Hepatic stellate cell (primary cell): ENCODE results near the gene SSX4B.
"Not testable (repeated sequence)": the region's sequence is repeated elsewhere in the genome, so short reads cannot be mapped to it uniquely, and the experiment has no call there.

Experiments used
- DNase-seq: peaks from one replicate; pipeline ENCODE4 v3.0.0; 2011; ENCODE audit warnings: low spot score

Gene SSX4B, protein sequence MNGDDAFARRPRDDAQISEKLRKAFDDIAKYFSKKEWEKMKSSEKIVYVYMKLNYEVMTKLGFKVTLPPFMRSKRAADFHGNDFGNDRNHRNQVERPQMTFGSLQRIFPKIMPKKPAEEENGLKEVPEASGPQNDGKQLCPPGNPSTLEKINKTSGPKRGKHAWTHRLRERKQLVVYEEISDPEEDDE

DNA sequence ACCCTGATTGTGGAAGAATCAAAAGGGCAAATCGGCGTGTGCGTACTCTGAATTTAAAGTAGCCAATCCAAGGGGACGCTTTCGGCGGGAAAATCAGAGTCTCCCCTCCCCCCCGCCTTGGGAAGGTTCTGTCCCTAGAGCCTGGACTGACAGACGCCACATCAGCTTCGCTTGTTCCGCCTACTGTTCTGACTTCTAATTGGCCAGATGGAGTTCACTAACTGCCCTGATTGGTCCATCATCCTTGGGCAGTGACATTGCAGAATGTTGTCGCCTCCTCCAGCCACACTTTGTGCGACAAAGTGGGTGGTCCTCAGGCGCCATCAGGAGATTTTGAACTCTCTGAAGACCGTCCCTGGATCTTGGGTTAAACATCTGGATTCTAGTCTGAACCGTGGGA, at the start of gene SSX4B:
Gene SSX4B (minus strand): TSS at position 101 of the 400 bp plus-strand sequence. CDS start 588 bp downstream, outside the sequence.
- DNase-seq = not testable (repeated sequence)

DNA sequence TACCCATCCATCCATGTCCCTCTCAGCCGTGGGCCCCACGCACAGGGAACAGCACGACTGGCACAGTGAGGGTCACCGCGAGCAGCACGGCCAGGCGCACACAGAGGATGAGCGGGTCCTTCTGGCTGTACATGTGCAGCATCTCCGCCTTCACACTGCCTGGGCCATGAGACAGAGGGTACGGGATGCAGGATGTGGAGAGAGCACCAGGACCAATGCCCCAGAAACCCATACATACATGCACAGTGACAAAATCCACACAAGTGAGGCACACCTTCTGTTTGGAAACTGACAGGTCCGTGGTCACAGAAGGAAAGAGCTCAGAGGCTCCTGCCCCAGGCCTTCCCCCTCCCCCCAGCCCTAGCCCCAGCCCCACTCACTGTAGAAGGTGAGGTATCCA, 48.8 kb upstream of the SSX4B start:
- DNase-seq = peak; percentile 1

DNA sequence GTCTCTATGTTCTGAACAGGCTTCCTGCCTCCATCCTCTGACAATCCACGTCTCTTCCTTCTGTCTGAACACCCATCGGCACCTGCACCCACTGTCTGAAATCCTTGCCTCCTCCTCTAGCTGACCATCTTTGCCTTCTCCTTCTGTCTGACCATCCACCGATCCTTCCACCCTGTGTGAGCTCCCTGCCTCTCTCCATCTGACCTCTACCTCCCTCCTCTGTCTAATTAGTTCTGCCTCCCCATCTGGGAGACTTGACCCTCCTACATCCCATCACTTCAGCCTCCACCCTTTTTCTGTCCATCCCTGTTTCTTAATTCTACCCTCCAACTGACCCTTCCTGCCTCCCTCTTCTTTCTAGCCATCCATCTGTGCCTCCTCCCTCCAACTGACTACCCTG, 48.3 kb upstream of the SSX4B start:
- no peak for DNase-seq

DNA sequence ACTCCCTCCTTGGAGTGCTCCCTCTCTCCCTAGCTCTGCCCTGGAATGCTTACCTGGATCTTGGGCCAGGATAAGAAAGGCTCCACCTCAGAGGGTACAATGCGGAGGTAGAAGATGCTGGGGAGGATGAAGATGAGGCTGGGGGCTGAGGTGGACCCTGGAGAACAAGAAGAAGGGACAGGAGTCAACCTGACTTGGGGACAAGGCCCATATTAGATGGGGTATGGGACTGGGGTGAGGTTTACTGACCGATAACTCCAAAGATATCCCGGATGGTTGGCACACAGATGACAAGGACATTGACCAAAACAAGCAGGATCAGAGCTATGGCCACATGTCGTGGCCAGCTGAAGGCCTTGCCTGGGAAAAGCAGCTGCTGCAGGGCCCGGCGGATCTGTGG, 47.7 kb upstream of the SSX4B start:
- peak; percentile 1 for DNase-seq

DNA sequence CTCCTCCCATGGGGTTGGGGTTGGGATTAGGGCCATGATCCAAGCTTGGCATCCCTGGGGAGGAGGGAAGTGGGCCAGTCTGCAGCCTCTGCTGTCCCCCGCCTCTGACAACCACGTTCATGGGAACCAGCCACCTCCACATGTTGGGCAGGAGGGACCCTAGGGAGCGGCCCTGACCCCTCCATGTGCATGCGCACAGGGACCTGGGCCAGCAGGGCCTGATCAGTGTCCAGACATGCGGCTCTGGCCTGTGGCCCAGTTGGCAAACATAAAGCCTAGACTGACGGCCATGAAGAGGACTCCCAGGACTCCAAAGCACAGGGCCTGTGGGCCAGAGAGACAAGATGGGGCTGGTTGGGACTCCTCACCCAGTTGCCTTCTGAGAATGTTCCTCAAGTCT, 47.0 kb upstream of the SSX4B start:
- no peak for DNase-seq

DNA sequence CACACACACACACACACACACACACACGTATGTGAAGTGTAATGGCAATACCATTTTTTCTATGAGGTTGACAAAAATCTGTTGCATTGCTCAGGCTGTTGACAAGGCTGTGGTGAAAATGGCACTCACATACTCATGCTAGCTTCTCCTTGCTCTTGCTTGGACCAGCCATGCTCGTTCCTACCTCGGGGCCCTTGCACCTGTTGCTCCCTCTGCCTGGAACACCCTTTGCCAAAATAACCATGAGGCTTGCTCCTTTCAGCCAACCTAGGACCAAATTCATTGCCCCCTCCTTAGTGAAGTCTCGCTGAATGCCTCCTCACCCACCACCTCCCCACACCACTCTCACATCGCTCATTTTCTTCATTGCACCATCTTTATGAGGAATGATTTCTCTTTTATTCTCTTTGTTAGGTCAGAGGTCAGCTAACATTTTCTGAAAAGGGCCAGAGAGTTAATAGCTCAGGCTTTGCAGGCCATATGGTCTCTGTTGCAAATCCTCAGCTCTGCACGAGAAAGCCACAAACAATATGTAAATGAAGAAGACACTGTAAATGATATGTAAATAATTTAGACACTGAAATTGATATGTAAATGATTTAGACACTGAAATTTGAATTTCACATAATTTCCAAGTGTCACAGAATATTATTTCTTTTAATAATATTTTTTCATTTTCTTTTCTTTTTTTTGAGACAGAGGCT, 45.0 kb upstream of the SSX4B start:
- no peak for DNase-seq

DNA sequence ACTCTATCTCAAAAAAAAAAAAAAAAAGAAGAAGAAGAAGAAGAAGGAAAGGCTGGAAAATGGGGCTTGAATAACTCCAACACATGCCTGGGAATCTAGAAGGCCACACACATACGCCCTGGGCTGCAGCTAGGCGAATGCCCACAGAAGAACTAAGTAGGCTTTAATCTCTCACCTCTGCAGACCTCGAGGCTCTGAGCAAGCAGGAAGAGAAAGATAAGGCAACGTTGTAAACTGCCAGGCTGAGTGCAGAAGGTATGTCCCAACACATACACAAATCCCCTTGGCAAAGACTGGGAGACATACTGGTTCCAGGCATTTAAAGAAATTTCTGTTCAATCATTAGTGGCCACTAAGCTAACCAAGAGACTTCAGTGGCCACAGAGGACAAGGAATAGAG, 39.9 kb upstream of the SSX4B start:
- no peak for DNase-seq

DNA sequence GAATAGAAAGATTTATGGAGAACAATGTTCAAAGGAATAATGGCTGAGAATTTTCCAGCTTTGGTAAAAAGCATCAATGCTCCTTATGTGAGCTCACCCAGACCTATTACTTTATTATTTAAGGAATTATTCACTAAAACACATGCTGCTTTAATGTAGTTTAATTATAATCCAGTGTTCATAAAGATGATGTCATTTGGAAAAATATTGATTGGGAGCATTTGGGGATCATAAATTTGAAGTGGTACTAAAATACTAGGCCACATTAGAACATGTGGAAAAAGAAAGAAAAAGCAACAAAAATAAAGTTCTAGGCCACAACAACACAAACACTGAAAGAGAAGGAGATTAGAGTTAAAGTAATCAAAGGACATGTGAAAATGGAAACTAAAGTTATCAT, 38.3 kb upstream of the SSX4B start:
- no peak for DNase-seq

DNA sequence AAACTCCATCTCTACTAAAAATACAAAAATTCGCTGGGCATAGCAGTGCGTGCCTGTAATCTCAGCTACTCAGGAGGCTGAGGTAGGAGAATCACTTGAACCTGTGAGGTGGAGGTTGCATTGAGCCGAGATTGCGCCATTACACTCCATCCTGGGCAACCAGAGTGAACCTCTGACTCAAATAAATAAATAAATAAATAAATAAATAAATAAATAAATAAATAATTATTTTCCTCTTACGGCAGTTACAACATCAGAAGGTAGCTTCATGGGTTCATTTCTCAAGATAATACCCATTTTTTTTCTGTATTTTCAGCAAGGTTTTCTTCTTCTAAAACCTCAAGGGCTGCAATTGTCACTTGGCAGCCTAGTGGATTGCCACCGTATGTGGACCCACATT, 35.4 kb upstream of the SSX4B start:
- not testable (repeated sequence) for DNase-seq

DNA sequence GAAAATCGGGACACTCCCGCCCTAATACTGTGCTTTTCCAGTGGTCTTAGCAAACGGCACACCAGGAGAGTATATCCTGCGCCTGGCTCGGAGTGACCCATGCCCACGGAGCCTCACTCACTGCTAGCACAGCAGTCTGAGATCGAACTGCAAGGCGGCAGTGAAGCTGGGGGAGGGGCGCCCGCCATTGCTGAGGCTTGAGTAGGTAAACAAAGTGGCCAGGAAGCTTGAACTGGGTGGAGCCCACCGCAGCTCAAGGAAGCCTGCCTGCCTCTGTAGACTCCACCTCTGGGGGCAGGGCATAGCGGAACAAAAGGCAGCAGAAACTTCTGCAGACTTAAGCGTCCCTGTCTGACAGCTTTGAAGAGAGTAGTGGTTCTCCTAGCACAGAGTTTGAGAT, 22.0 kb upstream of the SSX4B start:
- DNase-seq = not testable (repeated sequence)

DNA sequence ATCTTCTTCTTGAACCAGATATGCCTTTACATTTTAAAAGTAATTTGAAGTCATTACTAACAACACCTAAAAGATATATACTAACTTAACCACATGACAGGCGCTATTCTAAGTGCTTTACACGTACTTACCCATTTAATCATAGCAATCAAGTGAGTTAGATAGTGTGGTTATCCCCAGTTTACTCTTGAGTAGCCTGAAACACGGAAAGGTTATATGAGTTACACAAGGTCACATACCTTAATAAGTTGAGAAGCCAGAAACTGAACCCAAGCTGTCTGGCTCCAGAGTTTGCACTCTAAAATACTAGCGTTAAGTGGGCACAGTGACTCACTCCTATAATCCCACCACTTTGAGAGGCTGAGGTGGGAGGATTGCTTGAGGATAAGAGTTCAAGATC, 18.4 kb upstream of the SSX4B start:
- DNase-seq = not testable (repeated sequence)

DNA sequence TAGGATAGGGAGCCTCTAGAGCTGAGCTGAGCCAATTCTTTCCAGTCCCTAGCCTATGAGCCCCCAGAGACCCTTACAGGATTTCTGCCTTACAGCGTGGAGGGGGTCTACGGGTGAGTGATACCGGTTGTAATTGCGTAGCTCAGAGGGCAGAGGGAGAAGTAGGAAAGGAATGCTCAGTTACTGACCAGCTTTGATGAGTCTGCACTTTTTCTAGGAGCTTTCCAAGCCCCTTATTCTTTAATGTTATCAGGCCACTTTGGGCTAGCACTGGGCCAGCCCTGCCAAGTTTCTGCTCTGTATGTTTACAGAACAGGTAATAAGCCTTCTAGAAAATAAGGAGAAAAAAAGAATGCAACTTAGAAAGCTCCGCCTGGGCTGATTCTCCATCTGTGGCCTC, 17.8 kb upstream of the SSX4B start:
- not testable (repeated sequence) for DNase-seq

DNA sequence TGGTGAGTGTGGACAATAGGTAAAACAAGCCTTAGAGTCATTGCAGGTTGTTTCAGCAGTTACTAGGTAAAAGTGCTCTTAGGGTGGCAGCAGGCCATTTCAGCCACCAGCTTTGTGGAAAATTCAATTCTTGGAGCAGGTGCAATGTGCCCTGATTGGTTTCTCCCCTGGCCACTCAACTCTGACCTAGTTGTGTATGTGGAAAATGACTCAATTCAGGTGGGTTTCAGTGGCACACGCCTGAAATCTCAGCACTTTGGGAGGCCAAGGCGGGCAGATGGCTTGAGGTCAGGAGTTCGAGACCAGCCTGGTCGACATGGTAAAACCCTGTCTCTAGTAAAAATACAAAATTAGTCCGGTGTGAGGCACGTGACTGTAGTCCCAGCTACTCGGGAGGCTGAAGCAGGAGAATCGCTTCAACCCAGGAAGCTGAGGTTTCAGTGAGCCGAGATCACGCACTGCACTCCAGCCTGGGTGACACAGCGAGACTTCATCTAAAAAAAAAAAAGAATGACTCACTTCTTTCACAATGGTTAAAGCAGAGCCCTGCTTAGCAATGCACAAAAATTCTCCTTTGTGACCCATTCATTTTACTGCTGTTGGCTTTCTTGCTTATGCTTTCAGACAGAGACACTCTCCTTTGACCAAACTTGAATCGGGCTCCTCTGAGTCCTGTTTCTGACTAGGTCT, 15.4 kb upstream of the SSX4B start:
- DNase-seq = not testable (repeated sequence)

DNA sequence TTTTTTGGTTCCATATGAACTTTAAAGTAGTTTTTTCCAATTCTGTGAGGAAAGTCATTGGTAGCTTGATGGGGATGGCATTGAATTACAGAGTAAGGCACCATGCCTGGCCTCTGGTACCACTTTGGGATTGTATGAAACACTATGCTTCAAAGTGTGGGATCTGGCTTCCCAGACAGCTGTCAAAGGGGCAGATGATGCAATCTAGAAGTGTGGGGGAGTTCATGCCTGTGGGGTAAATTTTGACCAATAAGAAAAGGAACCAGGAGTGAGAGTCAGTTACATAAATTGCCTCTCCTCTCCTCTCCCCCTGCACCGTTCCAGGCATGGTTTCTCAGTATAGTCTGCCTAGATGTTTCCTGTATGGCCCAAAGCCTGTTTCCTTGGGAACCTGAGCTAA, 13.9 kb downstream of the SSX4B start:
- not testable (repeated sequence) for DNase-seq

DNA sequence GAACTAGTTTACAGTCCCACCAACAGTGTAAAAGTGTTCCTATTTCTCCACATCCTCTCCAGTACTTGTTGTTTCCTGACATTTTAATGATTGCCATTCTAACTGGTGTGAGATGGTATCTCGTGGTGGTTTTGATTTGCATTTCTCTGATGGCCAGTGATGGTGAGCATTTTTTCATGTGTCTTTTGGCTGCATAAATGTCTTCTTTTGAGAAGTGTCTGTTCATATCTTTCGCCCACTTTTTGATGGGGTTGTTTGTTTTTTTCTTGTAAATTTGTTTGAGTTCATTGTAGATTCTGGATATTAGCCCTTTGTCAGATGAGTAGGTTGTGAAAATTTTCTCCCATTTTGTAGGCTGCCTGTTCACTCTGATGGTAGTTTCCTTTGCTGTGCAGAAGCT, 14.8 kb downstream of the SSX4B start:
- DNase-seq = not testable (repeated sequence)

DNA sequence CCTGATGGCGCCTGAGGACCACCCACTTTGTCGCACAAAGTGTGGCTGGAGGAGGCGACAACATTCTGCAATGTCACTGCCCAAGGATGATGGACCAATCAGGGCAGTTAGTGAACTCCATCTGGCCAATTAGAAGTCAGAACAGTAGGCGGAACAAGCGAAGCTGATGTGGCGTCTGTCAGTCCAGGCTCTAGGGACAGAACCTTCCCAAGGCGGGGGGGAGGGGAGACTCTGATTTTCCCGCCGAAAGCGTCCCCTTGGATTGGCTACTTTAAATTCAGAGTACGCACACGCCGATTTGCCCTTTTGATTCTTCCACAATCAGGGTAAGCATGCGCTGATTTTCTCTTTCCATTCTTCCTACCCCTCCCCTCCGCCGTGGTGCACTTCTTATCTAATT, 28.5 kb downstream of the SSX4B start, which contains the start of gene SSX4:
Gene SSX4 (plus strand): TSS at position 301 of the 400 bp plus-strand sequence. CDS start 515 bp downstream, outside the sequence.
- not testable (repeated sequence) for DNase-seq

DNA sequence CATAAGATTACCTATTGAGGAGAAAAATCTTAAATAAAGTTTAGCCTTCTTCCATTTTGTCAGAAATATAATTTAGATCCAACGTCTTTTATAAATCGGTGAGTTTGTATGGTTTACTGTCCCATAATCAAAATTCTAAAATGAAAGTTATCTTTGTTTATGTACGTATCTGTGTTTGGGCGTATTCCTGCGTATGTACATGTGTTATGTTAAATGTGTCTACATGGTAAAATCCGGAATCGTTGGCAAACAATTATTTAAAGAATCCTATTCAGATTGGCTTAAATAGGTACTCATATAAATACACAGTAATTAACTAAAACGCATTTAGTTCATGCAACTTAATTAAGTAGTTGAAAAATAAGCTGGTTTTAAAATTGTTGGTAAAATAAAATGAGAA, 41.4 kb downstream of the SSX4B start:
- not testable (repeated sequence) for DNase-seq

DNA sequence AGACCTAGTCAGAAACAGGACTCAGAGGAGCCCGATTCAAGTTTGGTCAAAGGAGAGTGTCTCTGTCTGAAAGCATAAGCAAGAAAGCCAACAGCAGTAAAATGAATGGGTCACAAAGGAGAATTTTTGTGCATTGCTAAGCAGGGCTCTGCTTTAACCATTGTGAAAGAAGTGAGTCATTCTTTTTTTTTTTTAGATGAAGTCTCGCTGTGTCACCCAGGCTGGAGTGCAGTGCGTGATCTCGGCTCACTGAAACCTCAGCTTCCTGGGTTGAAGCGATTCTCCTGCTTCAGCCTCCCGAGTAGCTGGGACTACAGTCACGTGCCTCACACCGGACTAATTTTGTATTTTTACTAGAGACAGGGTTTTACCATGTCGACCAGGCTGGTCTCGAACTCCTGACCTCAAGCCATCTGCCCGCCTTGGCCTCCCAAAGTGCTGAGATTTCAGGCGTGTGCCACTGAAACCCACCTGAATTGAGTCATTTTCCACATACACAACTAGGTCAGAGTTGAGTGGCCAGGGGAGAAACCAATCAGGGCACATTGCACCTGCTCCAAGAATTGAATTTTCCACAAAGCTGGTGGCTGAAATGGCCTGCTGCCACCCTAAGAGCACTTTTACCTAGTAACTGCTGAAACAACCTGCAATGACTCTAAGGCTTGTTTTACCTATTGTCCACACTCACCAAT, 43.9 kb downstream of the SSX4B start:
- DNase-seq = not testable (repeated sequence)

DNA sequence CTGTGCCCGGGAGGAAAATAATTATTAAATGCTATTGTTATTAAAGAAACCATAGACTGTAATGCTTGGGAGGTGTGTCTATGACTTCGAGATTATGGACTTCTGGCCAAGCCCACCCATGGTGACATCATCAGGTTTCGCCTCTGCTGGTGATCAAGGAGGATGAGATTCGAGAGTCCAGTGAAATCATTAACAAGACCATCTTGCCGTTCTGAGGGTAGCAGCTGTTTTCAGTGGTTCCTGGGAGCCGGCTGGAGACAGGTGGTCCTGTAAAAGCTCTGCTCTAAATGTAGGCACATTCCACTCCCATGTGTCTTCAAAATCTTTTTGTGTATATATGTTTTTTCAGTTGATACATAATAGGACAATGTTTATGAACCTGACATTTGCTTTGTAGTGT, 52.5 kb downstream of the SSX4B start:
- DNase-seq = not testable (repeated sequence)

DNA sequence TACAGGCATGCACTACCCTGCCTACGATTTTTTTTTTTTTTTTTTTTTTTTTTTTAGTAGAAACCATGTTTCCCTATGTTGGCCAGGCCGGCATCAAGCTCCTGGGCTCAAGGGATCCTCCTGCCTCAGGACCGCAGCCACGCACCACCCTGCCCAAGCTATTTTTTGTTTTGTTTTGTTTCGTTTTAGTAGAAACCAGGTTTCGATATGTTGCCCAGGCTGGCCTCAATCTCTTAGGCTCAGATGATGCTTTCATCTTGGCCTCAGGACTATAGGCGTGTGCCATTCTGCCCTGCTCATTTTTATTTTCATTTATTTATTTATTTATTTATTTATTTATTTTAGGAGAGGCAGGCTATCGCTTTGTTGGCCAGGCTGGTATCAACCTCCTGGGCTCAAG, 54.1 kb downstream of the SSX4B start:
- no peak for DNase-seq

DNA sequence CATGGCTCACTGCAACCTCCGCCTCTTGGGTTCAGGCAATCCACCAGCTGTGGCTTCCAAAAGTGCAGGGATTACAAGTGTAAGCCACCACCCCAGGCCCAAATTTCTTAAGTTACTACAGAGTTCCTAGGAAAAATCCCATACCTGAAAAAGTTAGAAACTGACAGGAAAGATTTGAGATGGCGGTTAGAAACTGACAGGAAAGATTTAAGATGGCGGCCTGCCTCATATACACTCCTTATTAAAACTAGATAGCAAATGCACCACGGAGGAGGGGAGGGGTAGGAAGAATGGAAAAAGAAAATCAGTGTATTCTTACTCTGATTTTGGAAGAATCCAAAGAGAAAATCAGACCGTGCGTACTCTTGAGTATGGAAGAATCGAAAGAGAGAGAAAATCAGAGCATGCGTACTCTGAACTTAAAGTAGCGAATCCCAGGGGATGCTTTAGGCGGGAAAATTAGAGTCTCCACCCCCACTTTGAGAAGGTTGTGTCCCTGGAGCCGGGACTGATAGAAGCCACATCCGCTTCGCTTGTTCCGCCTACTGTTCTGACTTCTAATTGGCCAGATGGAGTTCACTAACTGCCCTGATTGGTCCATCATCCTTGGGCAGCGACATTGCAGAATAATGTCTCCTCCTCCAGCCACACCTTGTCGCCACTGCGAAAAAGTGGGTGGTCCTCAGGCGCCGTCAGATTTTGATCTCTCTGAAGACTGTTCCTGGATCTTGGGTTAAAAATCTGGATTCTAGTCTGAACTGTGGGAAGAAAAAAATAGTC, 55.3 kb downstream of the SSX4B start, which contains the start of gene SSX3:
Gene SSX3 (minus strand): TSS at position 389 of the 780 bp plus-strand sequence. CDS start 1,454 bp downstream, outside the sequence.
- not testable (repeated sequence) for DNase-seq
